ENCODE results near the gene RNF169. TPM values are rescaled to one million over a fixed set of nuclear protein-coding genes. Genes with fewer than 3 reads are reported as not detected.

The RNF169 gene, protein sequence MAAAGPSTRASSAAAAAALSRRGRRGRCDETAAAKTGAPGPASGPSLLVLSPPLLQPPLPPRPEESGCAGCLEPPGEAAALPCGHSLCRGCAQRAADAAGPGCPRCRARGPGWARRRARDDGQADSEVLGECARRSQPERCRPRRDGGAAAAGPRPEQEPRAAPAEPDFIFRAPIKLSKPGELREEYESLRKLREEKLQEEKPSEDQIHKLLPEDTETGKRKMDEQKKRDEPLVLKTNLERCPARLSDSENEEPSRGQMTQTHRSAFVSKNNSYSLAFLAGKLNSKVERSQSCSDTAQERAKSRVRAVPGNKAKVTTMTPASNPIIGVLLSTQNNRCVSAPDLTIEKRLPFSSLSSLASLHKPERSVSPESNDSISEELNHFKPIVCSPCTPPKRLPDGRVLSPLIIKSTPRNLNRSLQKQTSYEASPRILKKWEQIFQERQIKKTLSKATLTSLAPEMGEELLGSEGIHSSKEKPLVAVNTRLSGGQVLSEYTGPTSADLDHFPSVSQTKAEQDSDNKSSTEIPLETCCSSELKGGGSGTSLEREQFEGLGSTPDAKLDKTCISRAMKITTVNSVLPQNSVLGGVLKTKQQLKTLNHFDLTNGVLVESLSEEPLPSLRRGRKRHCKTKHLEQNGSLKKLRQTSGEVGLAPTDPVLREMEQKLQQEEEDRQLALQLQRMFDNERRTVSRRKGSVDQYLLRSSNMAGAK
- polyA plus RNA-seq (ENCODE audit: insufficient read length in 4 of 4): 10 to 100 TPM; 16.2 to 19.5 (median 17.6) TPM

DNA sequence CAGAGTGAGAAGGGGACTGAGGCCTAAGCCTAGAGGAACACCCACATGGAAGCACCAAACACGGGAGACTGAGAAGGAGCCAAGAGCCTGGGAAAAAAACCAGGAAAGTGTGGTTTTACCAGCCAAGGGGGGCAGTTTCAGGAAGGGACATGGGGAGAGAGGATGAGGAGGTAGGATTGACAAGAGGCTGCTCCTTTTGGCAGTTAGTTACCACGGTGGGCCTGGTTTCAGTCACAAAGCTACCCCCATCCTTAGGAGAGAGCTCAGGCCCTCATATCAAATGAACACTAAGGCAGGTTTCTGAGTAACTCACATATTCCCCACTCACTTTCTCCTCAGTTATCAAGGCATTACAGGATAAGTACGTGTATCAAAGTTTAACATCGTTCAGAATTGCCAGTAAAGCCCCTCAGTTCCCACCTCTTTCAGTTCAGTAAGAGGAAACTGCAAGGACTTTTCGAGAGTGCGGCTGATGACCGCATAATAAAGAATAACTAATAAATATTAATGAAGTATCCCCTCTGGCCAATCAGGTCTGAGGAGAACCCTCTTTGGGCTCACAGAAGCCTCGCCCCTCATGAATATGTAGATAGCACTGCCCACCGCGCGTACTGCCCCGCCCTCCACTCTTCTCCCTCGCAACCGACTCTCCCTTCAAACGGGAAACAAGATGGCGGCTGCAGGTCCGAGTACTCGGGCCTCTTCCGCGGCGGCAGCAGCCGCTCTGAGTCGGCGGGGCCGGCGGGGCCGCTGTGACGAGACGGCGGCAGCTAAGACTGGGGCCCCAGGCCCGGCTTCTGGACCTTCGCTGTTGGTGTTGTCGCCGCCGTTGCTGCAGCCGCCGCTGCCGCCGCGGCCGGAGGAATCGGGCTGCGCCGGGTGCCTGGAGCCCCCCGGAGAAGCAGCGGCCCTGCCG is at the start of gene RNF169:
Gene RNF169, plus strand, starts transcription at position 639 of the 916 bp plus-strand sequence. Its CDS starts 32 bp downstream, at position 671.
- peak; percentile 75 to 94 (median 89) for DNase-seq (ENCODE audit: low read depth in 4 of 4, low spot score in 3 of 4)

DNA sequence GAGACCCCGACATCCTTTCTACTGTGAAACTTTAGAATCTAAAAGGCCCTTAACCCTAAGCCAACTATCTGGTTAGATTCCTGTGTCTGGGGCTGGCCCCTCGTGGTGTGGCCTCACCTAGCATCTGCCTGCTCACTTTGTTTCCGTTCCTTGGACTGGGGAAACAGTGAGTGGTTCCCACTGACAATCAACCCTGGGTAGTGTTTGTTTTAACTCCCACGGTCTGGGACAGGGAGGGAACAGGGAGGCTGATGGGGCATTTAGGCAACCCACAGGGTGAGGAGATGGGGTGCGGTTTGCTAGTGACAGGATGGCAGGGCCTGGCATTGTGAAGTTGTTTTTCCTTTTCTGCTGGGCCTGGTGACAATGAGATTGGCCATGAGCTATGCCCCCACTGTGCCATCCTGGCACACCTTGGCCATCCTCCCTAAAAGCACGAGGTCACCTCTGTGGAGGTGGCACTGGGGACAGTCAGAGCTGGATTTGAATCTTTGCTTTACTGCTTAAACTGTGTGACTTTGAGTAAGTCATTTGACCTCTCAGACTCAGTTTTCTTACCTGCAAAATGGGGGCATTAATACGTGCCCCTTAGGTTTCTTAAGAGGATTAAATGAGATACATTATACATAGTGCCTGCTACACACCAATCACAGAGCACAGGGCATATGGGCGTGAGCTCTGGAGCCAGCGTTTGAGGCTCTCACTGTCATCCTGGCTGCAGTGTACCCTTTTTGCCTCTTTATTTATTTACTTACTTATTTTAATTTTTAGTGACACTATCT is 48.8 kb upstream of the RNF169 start:
- no peak for DNase-seq (ENCODE audit: low read depth in 4 of 4, low spot score in 3 of 4)

- DNase-seq (ENCODE audit: low read depth in 4 of 4, low spot score in 3 of 4): no peak
These were observed 47.3 kb upstream of the RNF169 start for GRCh38 chr11:74701351-74701750.

DNA sequence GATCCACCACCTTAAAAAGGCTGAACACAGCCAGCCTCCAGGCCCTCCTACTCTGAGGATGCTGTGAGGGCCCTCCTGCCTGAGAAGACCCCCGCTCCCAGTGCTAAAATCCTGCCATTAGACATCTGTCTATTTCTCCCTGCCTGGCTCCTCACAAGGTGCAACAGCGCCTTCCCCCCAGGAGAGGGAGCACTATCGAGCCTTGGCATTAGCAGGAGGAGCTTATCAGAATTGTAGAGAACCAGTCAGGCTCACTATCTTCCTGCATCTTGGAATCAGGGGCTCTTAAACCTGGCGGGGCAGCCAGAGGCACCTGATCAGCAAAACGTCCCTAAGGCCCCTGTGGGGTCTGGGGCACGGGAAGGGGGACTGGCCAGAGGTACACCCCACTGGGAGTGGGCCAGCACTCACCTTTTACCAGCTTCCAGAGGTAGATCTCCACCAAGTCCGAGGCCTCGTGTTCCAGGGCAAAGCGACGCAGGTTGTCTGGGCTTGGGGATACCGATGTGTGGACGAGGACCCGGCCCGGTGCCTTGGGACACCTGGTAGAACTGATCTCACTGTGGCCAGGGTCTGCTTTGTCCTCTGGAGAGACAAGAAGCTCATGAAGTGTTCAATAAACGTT is 46.2 kb upstream of the RNF169 start:
- DNase-seq (ENCODE audit: low read depth in 4 of 4, low spot score in 3 of 4): peak in 2 of 4 donors; percentile 43 to 60

DNA sequence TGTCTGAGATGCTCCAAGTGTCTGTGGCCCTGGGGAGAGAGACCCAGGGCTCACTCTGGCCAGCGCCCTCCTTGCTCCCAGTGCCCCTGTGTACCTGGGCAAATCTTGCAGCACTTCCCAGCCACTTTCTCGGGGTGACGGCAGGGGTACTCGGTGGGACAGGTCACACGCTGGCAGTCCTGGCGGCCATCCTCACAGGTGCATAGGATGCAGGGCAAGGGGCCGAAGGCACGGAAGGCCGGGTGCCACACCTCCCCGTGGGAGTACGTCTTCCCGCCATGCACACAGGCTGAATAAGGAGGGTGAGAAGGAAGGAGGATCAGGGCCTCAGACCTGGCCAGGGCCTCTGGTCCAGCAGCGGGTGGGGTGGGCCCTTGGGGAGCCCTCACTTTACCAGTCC is 45.4 kb upstream of the RNF169 start:
- no peak for DNase-seq (ENCODE audit: low read depth in 4 of 4, low spot score in 3 of 4)

- no peak for DNase-seq (ENCODE audit: low read depth in 4 of 4, low spot score in 3 of 4)
These were observed 41.5 kb upstream of the RNF169 start for GRCh38 chr11:74707182-74707581.

GRCh38 chr11:74707602-74708510 is 40.8 kb upstream of the RNF169 start:
- no peak for DNase-seq (ENCODE audit: low read depth in 4 of 4, low spot score in 3 of 4)

DNA sequence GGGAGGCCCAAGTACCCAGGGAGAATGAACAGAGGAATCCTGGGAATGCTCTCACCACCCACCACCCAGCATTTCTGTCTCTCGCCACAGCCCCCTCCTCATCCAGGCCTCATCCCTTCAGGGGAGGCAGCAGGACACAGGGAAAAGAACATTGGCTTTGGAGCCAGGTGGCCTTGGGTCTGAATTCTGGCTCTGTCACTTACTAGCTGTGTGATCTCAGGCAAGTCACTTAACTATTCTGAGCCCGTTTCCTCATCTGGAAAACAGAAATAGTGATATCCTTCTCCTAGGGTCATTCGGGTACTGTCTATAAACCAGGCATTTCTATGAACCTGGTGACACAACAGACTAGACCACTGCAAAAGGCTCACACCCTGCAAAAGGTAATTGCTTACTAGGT is 39.5 kb upstream of the RNF169 start:
- no peak for DNase-seq (ENCODE audit: low read depth in 4 of 4, low spot score in 3 of 4)

DNA sequence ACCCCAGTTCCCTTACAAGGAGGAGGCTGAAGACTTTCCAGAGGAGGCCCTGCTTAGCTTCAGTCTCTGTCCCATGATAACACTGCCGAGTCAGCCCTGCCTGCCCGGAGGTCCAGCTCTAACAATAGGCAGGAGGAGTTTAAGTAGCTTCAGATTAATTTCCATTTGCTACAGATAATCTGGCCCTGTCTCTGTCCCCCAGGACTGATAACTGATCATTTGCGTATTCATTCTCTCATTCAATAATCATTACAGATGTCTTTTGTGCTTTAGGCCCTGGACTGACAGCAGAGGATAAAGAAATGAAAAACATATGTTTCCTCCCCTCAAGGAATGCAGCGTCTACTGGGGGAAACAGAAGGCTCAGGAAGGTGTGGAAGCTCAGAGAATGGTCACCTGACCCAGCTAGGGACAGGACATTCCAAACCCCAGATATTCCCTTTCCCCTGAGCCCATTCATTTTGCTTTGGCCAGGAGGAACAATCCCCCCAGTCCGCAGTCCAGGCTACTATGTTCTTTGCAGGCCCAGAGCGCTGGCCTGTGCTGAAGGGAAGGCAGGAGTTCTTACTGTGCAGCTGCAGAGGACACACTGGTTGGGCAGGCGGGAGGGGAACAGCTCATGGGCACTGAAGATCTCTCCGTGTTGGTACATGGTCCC is 38.2 kb upstream of the RNF169 start:
- DNase-seq (ENCODE audit: low read depth in 4 of 4, low spot score in 3 of 4): no peak

DNA sequence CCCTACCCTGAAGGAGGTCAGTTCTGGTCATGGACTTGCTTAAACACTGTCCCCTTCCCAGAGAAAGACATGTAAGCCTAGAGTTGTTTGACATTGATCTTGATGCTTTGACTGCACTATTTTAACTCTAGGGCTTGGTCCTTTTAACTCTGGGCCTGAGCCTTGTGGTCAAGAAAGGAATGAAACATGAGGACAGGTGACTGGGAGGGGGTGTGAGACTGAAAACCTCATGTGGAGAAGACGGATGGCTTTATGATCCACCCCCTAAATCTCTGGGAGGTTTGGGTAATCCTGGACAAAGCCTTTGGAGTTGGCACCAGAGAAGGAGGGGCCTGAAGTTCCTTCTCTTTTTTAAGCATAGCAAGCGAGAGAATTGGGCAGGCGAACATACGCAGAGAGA is 35.0 kb upstream of the RNF169 start:
- DNase-seq (ENCODE audit: low read depth in 4 of 4, low spot score in 3 of 4): no peak

- DNase-seq (ENCODE audit: low read depth in 4 of 4, low spot score in 3 of 4): no peak
These were observed 33.7 kb upstream of the RNF169 start for GRCh38 chr11:74714904-74715303.

DNA sequence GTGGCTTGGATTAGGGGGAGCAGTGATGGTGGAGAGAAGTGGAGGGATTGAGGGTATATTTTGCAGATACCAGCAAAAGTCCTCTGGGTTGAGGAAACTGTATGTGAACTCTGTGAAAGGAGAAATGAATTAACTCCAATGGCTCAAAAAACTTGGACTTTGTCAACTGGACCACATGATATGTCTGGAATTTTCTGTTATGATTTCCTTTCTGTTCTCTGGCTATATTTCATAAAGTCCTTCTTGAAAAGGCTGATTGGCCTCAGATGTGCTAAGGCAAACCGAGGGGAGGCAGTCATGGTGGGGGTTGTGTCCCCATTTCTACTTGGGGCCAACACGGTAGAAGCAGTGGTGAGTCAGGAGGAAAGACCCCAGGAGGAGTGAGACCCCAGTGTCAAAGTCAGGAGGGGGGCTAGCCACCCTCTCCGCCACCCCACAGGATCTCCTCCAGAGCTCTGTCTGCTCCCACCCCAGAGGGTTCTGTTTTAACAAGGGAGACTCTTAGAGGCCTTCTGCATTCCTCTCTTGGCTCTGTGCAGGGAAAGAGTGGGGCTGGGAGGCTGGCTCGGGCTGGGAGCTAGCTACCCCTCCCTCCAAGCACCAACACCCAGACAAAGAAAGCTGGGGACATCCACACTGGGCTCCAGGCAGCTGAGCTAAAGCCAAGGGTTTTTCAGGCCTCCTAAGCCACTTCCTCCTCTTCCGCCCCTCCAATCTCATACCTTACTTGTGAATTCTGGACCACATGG is 31.3 kb upstream of the RNF169 start:
- no peak for DNase-seq (ENCODE audit: low read depth in 4 of 4, low spot score in 3 of 4)

GRCh38 chr11:74719011-74719410 is 29.6 kb upstream of the RNF169 start:
- DNase-seq (ENCODE audit: low read depth in 4 of 4, low spot score in 3 of 4): no peak

GRCh38 chr11:74720596-74721478 is 27.8 kb upstream of the RNF169 start:
- DNase-seq (ENCODE audit: low read depth in 4 of 4, low spot score in 3 of 4): peak in 2 of 4 donors; percentile 27 to 35

- DNase-seq (ENCODE audit: low read depth in 4 of 4, low spot score in 3 of 4): no peak
These were observed 27.2 kb upstream of the RNF169 start for GRCh38 chr11:74721479-74721835.

GRCh38 chr11:74723511-74723910 is 25.1 kb upstream of the RNF169 start:
- no peak for DNase-seq (ENCODE audit: low read depth in 4 of 4, low spot score in 3 of 4)

Measured in right renal pelvis (tissue), 4 donors.